Lower leg skin (tissue), 3 donors: Measurements from ENCODE around the gene ZFP36L2.

Source experiments
- POLR2A ChIP-seq, 2 donors: fragments of 450-650 bp; IDR thresholded peaks; one replicate each; pipeline ENCODE4 v1.6.1; 2016 to 2017; ENCODE audit warnings: antibody characterized with exemption in 2 of 2, mild to moderate bottlenecking in 1 of 2, moderate library complexity in 1 of 2
- TF ChIP-seq, protein P1 (sequence below), 3 donors: fragments of 450-650 bp; IDR thresholded peaks; one replicate each; pipeline ENCODE4 v1.5.1; 2016; ENCODE audit warnings: antibody characterized with exemption in 3 of 3, mild to moderate bottlenecking in 3 of 3, moderate library complexity in 2 of 3

DNA sequence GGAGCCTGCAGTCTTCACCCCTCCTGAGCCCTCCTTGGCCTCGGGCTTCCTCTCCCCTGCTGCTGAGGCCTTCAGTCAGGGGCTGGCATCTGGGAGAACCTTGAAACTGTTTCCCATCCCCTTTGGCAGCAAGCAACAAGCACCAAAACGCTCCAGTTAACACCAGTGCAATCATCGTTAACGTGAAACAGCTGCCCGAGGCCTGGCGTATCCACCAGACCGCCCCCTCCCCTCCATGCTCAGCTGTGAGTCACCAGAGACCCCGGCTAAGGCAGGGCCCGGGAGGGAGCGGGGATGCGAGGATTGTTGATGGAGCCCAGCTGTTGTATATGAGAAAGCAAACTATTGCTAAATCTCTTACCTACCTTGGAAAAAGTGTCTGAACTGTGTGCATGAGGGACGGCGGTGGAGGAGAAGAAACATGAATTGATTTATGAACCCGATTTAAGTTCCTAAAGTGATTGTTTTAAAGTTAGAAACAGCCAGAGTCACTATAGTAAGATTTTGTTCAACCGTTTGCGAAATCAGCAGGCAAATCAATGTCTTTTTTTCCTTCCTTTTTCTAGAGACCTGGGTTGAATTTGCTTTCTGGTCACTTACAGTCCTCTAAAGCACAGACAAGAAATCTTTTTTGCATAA lies 5.2 kb downstream of the ZFP36L2 start:
- TF ChIP-seq, protein P1, sequence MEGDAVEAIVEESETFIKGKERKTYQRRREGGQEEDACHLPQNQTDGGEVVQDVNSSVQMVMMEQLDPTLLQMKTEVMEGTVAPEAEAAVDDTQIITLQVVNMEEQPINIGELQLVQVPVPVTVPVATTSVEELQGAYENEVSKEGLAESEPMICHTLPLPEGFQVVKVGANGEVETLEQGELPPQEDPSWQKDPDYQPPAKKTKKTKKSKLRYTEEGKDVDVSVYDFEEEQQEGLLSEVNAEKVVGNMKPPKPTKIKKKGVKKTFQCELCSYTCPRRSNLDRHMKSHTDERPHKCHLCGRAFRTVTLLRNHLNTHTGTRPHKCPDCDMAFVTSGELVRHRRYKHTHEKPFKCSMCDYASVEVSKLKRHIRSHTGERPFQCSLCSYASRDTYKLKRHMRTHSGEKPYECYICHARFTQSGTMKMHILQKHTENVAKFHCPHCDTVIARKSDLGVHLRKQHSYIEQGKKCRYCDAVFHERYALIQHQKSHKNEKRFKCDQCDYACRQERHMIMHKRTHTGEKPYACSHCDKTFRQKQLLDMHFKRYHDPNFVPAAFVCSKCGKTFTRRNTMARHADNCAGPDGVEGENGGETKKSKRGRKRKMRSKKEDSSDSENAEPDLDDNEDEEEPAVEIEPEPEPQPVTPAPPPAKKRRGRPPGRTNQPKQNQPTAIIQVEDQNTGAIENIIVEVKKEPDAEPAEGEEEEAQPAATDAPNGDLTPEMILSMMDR (IDR thresholded peaks at IDR 0.05): no peak
- no peak for TF ChIP-seq POLR2A (IDR thresholded peaks at IDR 0.05)
